ENCODE measurements around the gene FOXC1. TPM values are rescaled to one million over a fixed set of nuclear protein-coding genes. Genes with fewer than 3 reads are reported as not detected.
A peak's percentile ranks its signal among the peaks of the same experiment; 100 is the strongest.

The FOXC1 gene
- total RNA-seq, 1 donor from 2014 or later: 4.9 TPM

DNA sequence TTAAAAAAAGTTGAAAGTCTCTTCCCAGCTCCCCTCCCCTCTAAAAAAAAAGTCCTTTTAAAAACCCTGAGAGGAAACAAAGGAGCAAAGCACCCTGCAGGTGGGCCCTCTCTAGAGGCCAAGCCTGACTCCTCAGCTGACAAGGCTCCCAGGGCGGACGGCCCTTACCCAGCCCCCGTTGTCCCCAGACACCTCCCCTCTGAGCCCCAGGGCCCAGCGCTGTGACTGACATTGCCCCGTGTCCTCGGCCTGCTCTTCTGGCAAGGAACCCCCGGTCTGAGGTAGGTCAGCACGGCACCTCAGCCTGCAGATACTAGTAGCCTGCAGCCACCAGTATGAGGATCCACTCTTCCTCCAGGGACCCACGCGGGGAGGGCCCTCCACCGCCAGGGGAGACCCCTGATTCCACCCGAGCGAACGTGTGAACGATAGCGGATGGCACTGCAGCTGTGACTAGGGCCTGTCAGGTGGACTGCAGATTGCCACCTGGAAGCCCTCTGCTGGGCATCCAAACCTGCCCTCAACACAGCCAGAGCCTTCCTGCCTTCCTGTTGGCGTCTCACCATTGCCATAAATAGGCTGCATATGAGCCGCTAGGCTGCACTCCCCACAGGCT is 34.2 kb downstream of the FOXC1 start:
- ATAC-seq: no peak
- Histone ChIP-seq H3K4me1 (no peaks in the 10 kb centered on the region), H3K4me3 (no peak overlapping the region), H3K27me3 (no peaks in the 10 kb centered on the region), H3K36me3 (no peaks in the 10 kb centered on the region), H3K9me3 (no peaks in the 10 kb centered on the region), H3K27ac (no peak overlapping the region)
- TF ChIP-seq, protein P1, sequence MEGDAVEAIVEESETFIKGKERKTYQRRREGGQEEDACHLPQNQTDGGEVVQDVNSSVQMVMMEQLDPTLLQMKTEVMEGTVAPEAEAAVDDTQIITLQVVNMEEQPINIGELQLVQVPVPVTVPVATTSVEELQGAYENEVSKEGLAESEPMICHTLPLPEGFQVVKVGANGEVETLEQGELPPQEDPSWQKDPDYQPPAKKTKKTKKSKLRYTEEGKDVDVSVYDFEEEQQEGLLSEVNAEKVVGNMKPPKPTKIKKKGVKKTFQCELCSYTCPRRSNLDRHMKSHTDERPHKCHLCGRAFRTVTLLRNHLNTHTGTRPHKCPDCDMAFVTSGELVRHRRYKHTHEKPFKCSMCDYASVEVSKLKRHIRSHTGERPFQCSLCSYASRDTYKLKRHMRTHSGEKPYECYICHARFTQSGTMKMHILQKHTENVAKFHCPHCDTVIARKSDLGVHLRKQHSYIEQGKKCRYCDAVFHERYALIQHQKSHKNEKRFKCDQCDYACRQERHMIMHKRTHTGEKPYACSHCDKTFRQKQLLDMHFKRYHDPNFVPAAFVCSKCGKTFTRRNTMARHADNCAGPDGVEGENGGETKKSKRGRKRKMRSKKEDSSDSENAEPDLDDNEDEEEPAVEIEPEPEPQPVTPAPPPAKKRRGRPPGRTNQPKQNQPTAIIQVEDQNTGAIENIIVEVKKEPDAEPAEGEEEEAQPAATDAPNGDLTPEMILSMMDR (IDR thresholded peaks at IDR 0.05): no peak
- DNase-seq: no peak
- intact Hi-C loops (cut with DNase I): no loop called here

DNA sequence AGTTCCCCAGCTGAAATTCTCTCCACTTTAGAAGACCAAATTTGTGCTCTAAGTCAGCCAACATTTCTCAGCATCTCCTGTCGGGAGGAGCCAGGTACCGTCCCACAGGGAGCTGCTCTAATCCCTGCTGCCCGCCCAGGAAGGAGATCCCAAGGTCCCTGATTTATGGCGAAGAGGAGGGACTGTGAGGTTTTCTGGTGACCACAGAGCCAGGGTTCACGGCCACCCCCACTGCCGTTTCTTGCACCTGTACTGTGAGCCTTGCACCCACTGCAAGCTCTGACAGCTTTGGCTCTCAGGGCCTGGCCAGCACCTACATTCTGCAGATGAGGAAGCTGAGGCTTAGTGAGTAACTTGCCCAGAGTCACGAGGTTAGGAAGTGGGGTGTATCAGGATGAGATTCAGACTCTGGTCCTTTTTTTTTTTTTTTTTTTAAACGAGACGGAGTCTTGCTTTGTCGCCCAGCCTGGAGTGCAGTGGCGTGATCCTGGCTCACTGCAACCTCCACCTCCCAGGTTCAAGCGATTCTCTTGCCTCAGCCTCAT is 34.9 kb downstream of the FOXC1 start:
- ATAC-seq: peak; percentile 35
- Histone ChIP-seq H3K27me3 (no peaks in the 10 kb centered on the region), H3K9me3 (no peaks in the 10 kb centered on the region), H3K4me1 (no peaks in the 10 kb centered on the region), H3K27ac (no peak overlapping the region), H3K36me3 (no peaks in the 10 kb centered on the region), H3K4me3 (no peak overlapping the region)
- no peak for DNase-seq
- TF ChIP-seq, protein P1 (IDR thresholded peaks at IDR 0.05): no peak
- intact Hi-C loops (cut with DNase I): no loop called here

DNA sequence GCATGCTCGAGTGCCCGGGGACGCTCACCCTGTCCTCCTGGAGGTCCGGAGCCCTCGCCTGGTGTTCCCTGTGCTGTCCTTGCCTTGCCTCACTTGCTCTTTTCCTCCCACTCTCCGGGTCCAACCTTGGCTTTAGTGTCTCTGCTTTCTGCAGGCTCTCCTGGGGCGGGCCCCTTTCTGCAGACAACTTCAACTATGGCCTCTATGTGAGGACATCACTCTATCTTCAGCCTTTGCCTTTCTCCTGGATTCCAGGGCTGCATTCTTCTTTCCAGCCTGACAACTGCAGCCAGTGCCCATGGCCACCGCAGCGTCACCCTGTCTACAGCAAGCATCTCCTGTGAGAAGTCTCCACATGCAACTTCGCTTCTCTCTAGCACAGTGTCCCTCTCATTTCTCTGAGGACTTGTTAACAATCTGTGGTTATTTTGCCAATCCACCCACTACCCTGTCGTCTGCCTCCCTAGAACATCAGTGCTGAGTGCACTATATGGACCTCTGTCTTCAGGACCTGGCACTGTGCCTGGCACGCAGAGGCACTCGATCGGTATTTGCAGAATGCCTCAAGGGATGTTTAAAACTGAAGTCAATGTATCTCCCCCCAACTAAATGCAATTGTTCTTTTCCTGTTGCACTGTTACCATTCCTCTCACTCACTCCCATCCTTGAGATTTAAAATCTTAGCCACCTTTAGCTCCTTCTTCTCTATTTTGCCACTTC is 35.9 kb downstream of the FOXC1 start:
- no peaks in the 10 kb centered on the region for H3K36me3 ChIP-seq
- DNase-seq (no peak), ATAC-seq (no peak)
- no peaks in the 10 kb centered on the region for H3K9me3 ChIP-seq
- H3K27me3 ChIP-seq: no peaks in the 10 kb centered on the region
- no peak overlapping the region for H3K4me3 ChIP-seq
- TF ChIP-seq, protein P1 (IDR thresholded peaks at IDR 0.05): no peak
- no peak overlapping the region for H3K27ac ChIP-seq
- no peaks in the 10 kb centered on the region for H3K4me1 ChIP-seq
- intact Hi-C loops (cut with DNase I): no loop called here

DNA sequence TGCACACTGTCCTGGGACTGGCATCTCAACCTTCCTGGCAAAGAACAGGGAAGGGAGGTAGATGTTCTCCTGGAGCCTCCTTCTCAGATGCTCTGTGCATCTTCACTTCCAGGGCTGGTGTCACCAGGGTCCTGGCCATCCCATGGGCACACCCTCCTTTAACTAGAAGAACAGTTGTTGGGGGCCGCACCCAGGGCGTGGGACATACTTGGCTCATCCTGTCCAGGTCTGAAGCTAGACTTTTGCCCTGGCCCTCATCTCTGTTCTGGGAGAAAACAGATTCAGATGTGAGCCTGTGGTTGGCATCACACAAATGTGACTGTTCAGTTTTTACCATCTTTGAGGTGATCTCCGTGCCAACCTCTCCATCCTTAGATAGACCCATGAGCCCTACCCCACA is 41.6 kb downstream of the FOXC1 start:
- no peak overlapping the region for H3K27ac ChIP-seq
- H3K27me3 ChIP-seq: no peaks in the 10 kb centered on the region
- ATAC-seq: no peak
- no peaks in the 10 kb centered on the region for H3K36me3 ChIP-seq
- intact Hi-C loops (cut with DNase I): no loop called here
- TF ChIP-seq, protein P1 (IDR thresholded peaks at IDR 0.05): no peak
- DNase-seq: no peak
- no peaks in the 10 kb centered on the region for H3K9me3 ChIP-seq
- no peak overlapping the region for H3K4me3 ChIP-seq
- H3K4me1 ChIP-seq: no peaks in the 10 kb centered on the region

DNA sequence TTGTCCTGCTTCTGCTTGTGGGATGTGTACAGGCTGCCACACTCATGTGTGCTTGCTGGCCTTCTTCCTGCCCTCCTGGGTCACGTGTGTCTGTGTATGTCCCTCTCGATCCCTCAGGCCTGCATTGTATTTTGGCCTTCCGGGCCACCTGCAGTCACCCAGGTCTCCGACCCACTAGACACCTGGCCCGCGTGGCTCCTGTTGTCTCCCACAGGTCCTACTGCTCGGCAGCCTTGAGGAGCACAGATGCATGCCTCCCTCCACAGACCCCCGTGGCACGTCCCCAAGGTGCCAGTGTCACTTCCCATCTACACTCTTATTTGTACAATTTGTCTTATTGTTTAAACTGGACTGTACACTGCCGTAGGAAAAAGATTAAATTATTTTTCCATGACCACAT is 43.1 kb downstream of the FOXC1 start:
- DNase-seq: no peak
- Histone ChIP-seq H3K27me3 (no peaks in the 10 kb centered on the region), H3K4me3 (no peak overlapping the region), H3K27ac (no peak overlapping the region), H3K4me1 (no peaks in the 10 kb centered on the region), H3K9me3 (no peaks in the 10 kb centered on the region), H3K36me3 (no peaks in the 10 kb centered on the region)
- intact Hi-C loops (cut with DNase I): no loop called here
- ATAC-seq: no peak
- TF ChIP-seq, protein P1 (IDR thresholded peaks at IDR 0.05): no peak
